HG02759 (cell line): ENCODE results near the gene EFEMP2.

Experiments
- ATAC-seq: cut with Tn5 transposase; IDR thresholded peaks from one replicate; pipeline ENCODE4 v1.9.1; 2021; ENCODE audit warnings: mild to moderate bottlenecking, moderate library complexity; ENCODE audit not compliant: unreplicated experiment

EFEMP2 gene

GRCh38 chr11:65885808-65886536 is 13.4 kb upstream of the EFEMP2 start:
- no peak for ATAC-seq

- no peak for ATAC-seq
Measured at GRCh38 chr11:65885231-65885630, 12.6 kb upstream of the EFEMP2 start.

- ATAC-seq: no peak
Measured at GRCh38 chr11:65884716-65885092, 12.1 kb upstream of the EFEMP2 start.

GRCh38 chr11:65883786-65884715 is 11.5 kb upstream of the EFEMP2 start:
- ATAC-seq: no peak

- no peak for ATAC-seq
Measured at GRCh38 chr11:65883058-65883761, 10.6 kb upstream of the EFEMP2 start.

- no peak for ATAC-seq
Measured at GRCh38 chr11:65882120-65883057, 9.8 kb upstream of the EFEMP2 start.

- no peak for ATAC-seq
Measured at GRCh38 chr11:65880844-65881421, 8.3 kb upstream of the EFEMP2 start.

GRCh38 chr11:65880027-65880426 is 7.4 kb upstream of the EFEMP2 start:
- no peak for ATAC-seq

GRCh38 chr11:65879617-65880016 is 7.0 kb upstream of the EFEMP2 start, which contains the start of gene CTSW:
TSS of gene CTSW (plus strand) at chr11:65879837. CDS start at chr11:65879855, 18 bp downstream.
- no peak for ATAC-seq

- peak; percentile 83 for ATAC-seq
Measured at GRCh38 chr11:65873318-65874156, 937 bp upstream of the EFEMP2 start.

GRCh38 chr11:65871811-65872548 is 620 bp downstream of the EFEMP2 start:
- no peak for ATAC-seq

GRCh38 chr11:65870706-65871681 is 1.6 kb downstream of the EFEMP2 start:
- ATAC-seq: no peak

GRCh38 chr11:65870307-65870658 is 2.3 kb downstream of the EFEMP2 start:
- no peak for ATAC-seq

- ATAC-seq: no peak
Measured at GRCh38 chr11:65869643-65870306, 2.8 kb downstream of the EFEMP2 start.

GRCh38 chr11:65868907-65869306 is 3.7 kb downstream of the EFEMP2 start:
- ATAC-seq: no peak

GRCh38 chr11:65868076-65868667 is 4.4 kb downstream of the EFEMP2 start:
- no peak for ATAC-seq
